Measurements from ENCODE around the gene DHX34. TPM values are rescaled to one million over a fixed set of nuclear protein-coding genes. Genes with fewer than 3 reads are reported as not detected.
A peak's percentile ranks its signal among the peaks of the same experiment; 100 is the strongest.

DHX34 gene
- total RNA-seq, 1 donor: 12.7 TPM

- H3K27ac ChIP-seq (ENCODE audit: low read depth, low read length): no peak overlapping the region
- H3K4me3 ChIP-seq (ENCODE audit: insufficient read depth, low read length): no peak overlapping the region
- H3K9me3 ChIP-seq (ENCODE audit: low read depth, low read length): no peaks in the 10 kb centered on the region
- no peaks in the 10 kb centered on the region for H3K4me1 ChIP-seq (ENCODE audit: insufficient read depth, low read length)
- H2AFZ ChIP-seq (ENCODE audit: low read length): no peak overlapping the region
- H3K4me2 ChIP-seq (ENCODE audit: insufficient read depth, low read length): no peak overlapping the region
- no peaks in the 10 kb centered on the region for H4K20me1 ChIP-seq (ENCODE audit: insufficient read depth, low read length)
- peaks cover 60% of the 10 kb centered on the region for H3K36me3 ChIP-seq (ENCODE audit: insufficient read depth, low read length)
- H3K27me3 ChIP-seq (ENCODE audit: insufficient read depth, low read length): no peaks in the 10 kb centered on the region
- H3K79me2 ChIP-seq (ENCODE audit: insufficient read depth, low read length): peaks cover under 1% of the 10 kb centered on the region
- no peak for TF ChIP-seq CTCF (IDR thresholded peaks at IDR 0.05; ENCODE audit: extremely low read depth, low read depth, low read length)
- peak; percentile 63 for DNase-seq (ENCODE audit: insufficient read length, low spot score, missing footprints)
Observed at GRCh38 chr19:47375694-47376588, 26.8 kb downstream of the DHX34 start.

GRCh38 chr19:47376589-47377144 is 27.6 kb downstream of the DHX34 start:
- no peak overlapping the region for H3K4me3 ChIP-seq (ENCODE audit: insufficient read depth, low read length)
- peak; percentile 65 for DNase-seq (ENCODE audit: insufficient read length, low spot score, missing footprints)
- no peaks in the 10 kb centered on the region for H4K20me1 ChIP-seq (ENCODE audit: insufficient read depth, low read length)
- H3K36me3 ChIP-seq (ENCODE audit: insufficient read depth, low read length): peaks cover 61% of the 10 kb centered on the region
- H3K27ac ChIP-seq (ENCODE audit: low read depth, low read length): no peak overlapping the region
- no peaks in the 10 kb centered on the region for H3K27me3 ChIP-seq (ENCODE audit: insufficient read depth, low read length)
- H3K79me2 ChIP-seq (ENCODE audit: insufficient read depth, low read length): no peaks in the 10 kb centered on the region
- no peak overlapping the region for H2AFZ ChIP-seq (ENCODE audit: low read length)
- no peaks in the 10 kb centered on the region for H3K9me3 ChIP-seq (ENCODE audit: low read depth, low read length)
- no peak overlapping the region for H3K4me2 ChIP-seq (ENCODE audit: insufficient read depth, low read length)
- H3K4me1 ChIP-seq (ENCODE audit: insufficient read depth, low read length): no peaks in the 10 kb centered on the region
- TF ChIP-seq CTCF (IDR thresholded peaks at IDR 0.05; ENCODE audit: extremely low read depth, low read depth, low read length): no peak

- H3K27ac ChIP-seq (ENCODE audit: low read depth, low read length): no peak overlapping the region
- DNase-seq (ENCODE audit: insufficient read length, low spot score, missing footprints): peak; percentile 83
- H2AFZ ChIP-seq (ENCODE audit: low read length): no peak overlapping the region
- H3K36me3 ChIP-seq (ENCODE audit: insufficient read depth, low read length): peaks cover 61% of the 10 kb centered on the region
- H3K4me3 ChIP-seq (ENCODE audit: insufficient read depth, low read length): no peak overlapping the region
- no peaks in the 10 kb centered on the region for H3K27me3 ChIP-seq (ENCODE audit: insufficient read depth, low read length)
- no peaks in the 10 kb centered on the region for H3K79me2 ChIP-seq (ENCODE audit: insufficient read depth, low read length)
- H4K20me1 ChIP-seq (ENCODE audit: insufficient read depth, low read length): no peaks in the 10 kb centered on the region
- no peaks in the 10 kb centered on the region for H3K9me3 ChIP-seq (ENCODE audit: low read depth, low read length)
- H3K4me1 ChIP-seq (ENCODE audit: insufficient read depth, low read length): no peaks in the 10 kb centered on the region
- H3K4me2 ChIP-seq (ENCODE audit: insufficient read depth, low read length): no peak overlapping the region
- TF ChIP-seq CTCF (IDR thresholded peaks at IDR 0.05; ENCODE audit: extremely low read depth, low read depth, low read length): no peak
Observed at GRCh38 chr19:47377208-47377701, 28.1 kb downstream of the DHX34 start.

GRCh38 chr19:47377801-47378200 is 28.7 kb downstream of the DHX34 start:
- TF ChIP-seq CTCF (IDR thresholded peaks at IDR 0.05; ENCODE audit: extremely low read depth, low read depth, low read length): no peak
- H4K20me1 ChIP-seq (ENCODE audit: insufficient read depth, low read length): no peaks in the 10 kb centered on the region
- no peak overlapping the region for H3K27ac ChIP-seq (ENCODE audit: low read depth, low read length)
- DNase-seq (ENCODE audit: insufficient read length, low spot score, missing footprints): peak; percentile 77
- H3K36me3 ChIP-seq (ENCODE audit: insufficient read depth, low read length): peaks cover 63% of the 10 kb centered on the region
- H3K9me3 ChIP-seq (ENCODE audit: low read depth, low read length): no peaks in the 10 kb centered on the region
- no peaks in the 10 kb centered on the region for H3K79me2 ChIP-seq (ENCODE audit: insufficient read depth, low read length)
- no peak overlapping the region for H3K4me3 ChIP-seq (ENCODE audit: insufficient read depth, low read length)
- H3K27me3 ChIP-seq (ENCODE audit: insufficient read depth, low read length): no peaks in the 10 kb centered on the region
- H3K4me1 ChIP-seq (ENCODE audit: insufficient read depth, low read length): no peaks in the 10 kb centered on the region
- H3K4me2 ChIP-seq (ENCODE audit: insufficient read depth, low read length): no peak overlapping the region
- no peak overlapping the region for H2AFZ ChIP-seq (ENCODE audit: low read length)
